H9 (cell line): Measurements from ENCODE around the gene ANKDD1B. TPM values are rescaled to one million over a fixed set of nuclear protein-coding genes. Genes with fewer than 3 reads are reported as not detected.

Experiments used
- DNase-seq: peaks from one replicate; pipeline ENCODE4 v3.0.0-alpha.2; 2017
- H2AFZ ChIP-seq: one replicate; pipeline ENCODE4 v1.6.1; 2013; ENCODE audit warnings: mild to moderate bottlenecking, low read length, control low read depth, moderate library complexity
- H2AK5ac ChIP-seq: 2 replicates; pipeline ENCODE4 v1.6.1; 2013; ENCODE audit warnings: low read length, control low read depth, mixed read lengths; ENCODE audit not compliant: insufficient read length
- H2BK120ac ChIP-seq: one replicate; pipeline ENCODE4 v1.6.1; 2013; ENCODE audit warnings: low read depth, mild to moderate bottlenecking, low read length, control low read depth, inconsistent platforms; ENCODE audit not compliant: poor library complexity, severe bottlenecking
- H2BK12ac ChIP-seq: 2 replicates; pipeline ENCODE4 v1.6.1; 2013; ENCODE audit warnings: low read length, control low read depth, mixed read lengths, low read depth; ENCODE audit not compliant: insufficient read length
- H2BK15ac ChIP-seq: 2 replicates; pipeline ENCODE4 v1.6.1; 2013; ENCODE audit warnings: low read depth, low read length, control low read depth
- H2BK20ac ChIP-seq: one replicate; pipeline ENCODE4 v1.6.1; 2013; ENCODE audit warnings: low read depth, mild to moderate bottlenecking, low read length, control low read depth, inconsistent platforms; ENCODE audit not compliant: poor library complexity, severe bottlenecking
- H2BK5ac ChIP-seq: 2 replicates; pipeline ENCODE4 v1.6.1; 2013; ENCODE audit warnings: low read length, control low read depth, mixed read lengths; ENCODE audit not compliant: insufficient read length
- H3K14ac ChIP-seq: 2 replicates; pipeline ENCODE4 v1.6.1; 2013; ENCODE audit warnings: low read length, control low read depth; ENCODE audit not compliant: insufficient read depth
- H3K18ac ChIP-seq: 2 replicates; pipeline ENCODE4 v1.6.1; 2013; ENCODE audit warnings: low read depth, mild to moderate bottlenecking, mixed read lengths, low read length, control low read depth; ENCODE audit not compliant: insufficient read length
- H3K23ac ChIP-seq: 2 replicates; pipeline ENCODE4 v1.6.1; 2013; ENCODE audit warnings: low read length, control low read depth, mixed read lengths, low read depth; ENCODE audit not compliant: insufficient read length
- H3K23me2 ChIP-seq: 2 replicates; pipeline ENCODE4 v1.6.1; 2013; ENCODE audit warnings: low read depth, mild to moderate bottlenecking, mixed read lengths, low read length, control low read depth; ENCODE audit not compliant: insufficient read length, poor library complexity, severe bottlenecking
- H3K27ac ChIP-seq: 2 replicates; pipeline ENCODE4 v1.5.1; 2013; ENCODE audit warnings: low read length, control low read depth, mixed read lengths, low read depth; ENCODE audit not compliant: insufficient read length
- H3K27me3 ChIP-seq: 2 replicates; pipeline ENCODE4 v1.6.1; 2013; ENCODE audit warnings: low read length, control low read depth, inconsistent platforms; ENCODE audit not compliant: insufficient read depth
- H3K4ac ChIP-seq: 2 replicates; pipeline ENCODE4 v1.6.1; 2013; ENCODE audit warnings: low read depth, mild to moderate bottlenecking, control low read depth, inconsistent platforms, low read length, moderate library complexity
- H3K4me1 ChIP-seq: 2 replicates; pipeline ENCODE4 v1.6.1; 2013; ENCODE audit warnings: low read length, control low read depth, inconsistent platforms; ENCODE audit not compliant: insufficient read depth
- H3K4me2 ChIP-seq: 2 replicates; pipeline ENCODE4 v1.6.1; 2013; ENCODE audit warnings: low read length, control low read depth, mixed read lengths; ENCODE audit not compliant: insufficient read length, insufficient read depth
- H3K56ac ChIP-seq: 2 replicates; pipeline ENCODE4 v1.6.1; 2013; ENCODE audit warnings: low read depth, mild to moderate bottlenecking, mixed read lengths, low read length, control low read depth; ENCODE audit not compliant: insufficient read length
- H3K79me1 ChIP-seq: 2 replicates; pipeline ENCODE4 v1.6.1; 2013; ENCODE audit warnings: low read depth, mild to moderate bottlenecking, moderate library complexity, low read length, control low read depth, inconsistent platforms; ENCODE audit not compliant: insufficient read depth, poor library complexity, severe bottlenecking
- H3K79me2 ChIP-seq: 2 replicates; pipeline ENCODE4 v1.6.1; 2013; ENCODE audit warnings: low read length, control low read depth, inconsistent platforms; ENCODE audit not compliant: insufficient read depth
- H3K9ac ChIP-seq: 2 replicates; pipeline ENCODE4 v1.6.1; 2013; ENCODE audit warnings: low read length, control low read depth, mixed read lengths; ENCODE audit not compliant: insufficient read length; ENCODE audit errors: extremely low read depth
- H3K9me3 ChIP-seq: one replicate; pipeline ENCODE4 v1.6.1; 2013; ENCODE audit warnings: low read depth, low read length, inconsistent platforms; ENCODE audit not compliant: control insufficient read depth
- H3T11ph ChIP-seq: one replicate; pipeline ENCODE4 v1.6.1; 2013; ENCODE audit warnings: mild to moderate bottlenecking, low read length, control low read depth, inconsistent platforms
- H4K20me1 ChIP-seq: one replicate; pipeline ENCODE4 v1.6.1; 2013; ENCODE audit not compliant: control insufficient read depth, insufficient read length, insufficient read depth
- H4K5ac ChIP-seq: 2 replicates; pipeline ENCODE4 v1.6.1; 2013; ENCODE audit warnings: low read depth, mild to moderate bottlenecking, mixed read lengths, low read length, control low read depth; ENCODE audit not compliant: insufficient read length
- H4K8ac ChIP-seq: replicated peaks from 2 replicates; pipeline ENCODE4 v1.6.1; 2013; ENCODE audit warnings: low read length, control low read depth, mixed read lengths, low read depth; ENCODE audit not compliant: insufficient read length
- H4K91ac ChIP-seq: 2 replicates; pipeline ENCODE4 v1.6.1; 2013; ENCODE audit warnings: low read depth, mild to moderate bottlenecking, moderate library complexity, mixed read lengths, low read length, control low read depth; ENCODE audit not compliant: insufficient read length
- H3K27ac Mint-ChIP-seq, 3 experiments: 2 replicates in 2 of 3; 3 replicates in 1 of 3; pipeline ENCODE4 v1.8.0; 2020 to 2021; ENCODE audit warnings: mixed read lengths in 3 of 3, mild to moderate bottlenecking in 1 of 3, moderate library complexity in 1 of 3
- H3K27me3 Mint-ChIP-seq: 2 replicates; pipeline ENCODE4 v1.8.0; 2021; ENCODE audit warnings: low read depth, mild to moderate bottlenecking, moderate library complexity, mixed read lengths
- H3K36me3 Mint-ChIP-seq, 3 experiments: 2 replicates in 2 of 3; 3 replicates in 1 of 3; pipeline ENCODE4 v1.8.0; 2020 to 2021; ENCODE audit warnings: low read depth in 3 of 3, mixed read lengths in 3 of 3; ENCODE audit not compliant: insufficient read depth in 1 of 3
- H3K4me1 Mint-ChIP-seq, 2 experiments: 2 replicates each; pipeline ENCODE4 v1.8.0; 2020; ENCODE audit warnings: mixed read lengths in 2 of 2
- H3K4me3 Mint-ChIP-seq, 2 experiments: 2 replicates in 1 of 2; 3 replicates in 1 of 2; pipeline ENCODE4 v1.8.0; 2020 to 2021; ENCODE audit warnings: mild to moderate bottlenecking in 2 of 2, mixed read lengths in 2 of 2, moderate library complexity in 1 of 2
- H3K9me3 Mint-ChIP-seq, 2 experiments: 2 replicates in 1 of 2; 3 replicates in 1 of 2; pipeline ENCODE4 v1.8.0; 2020; ENCODE audit warnings: mild to moderate bottlenecking in 2 of 2, mixed read lengths in 2 of 2, moderate library complexity in 1 of 2
- WGBS: extraction: QIAGEN DNeasy Blood & Tissue Kit; methylation state at CpG from one replicate; pipeline ENCODE4 v1.1.7; 2013; ENCODE audit warnings: missing lambda C conversion rate, low lambda C conversion rate, mixed read lengths; ENCODE audit not compliant: insufficient read length; ENCODE audit errors: extremely low coverage; 5-methylcytosine and 5-hydroxymethylcytosine counted together
- total RNA-seq: library from RNA; stranded (reverse); gene quantifications from 2 replicates; pipeline ENCODE4 v1.2.1, GENCODE V29; 2021
- TF ChIP-seq, protein P1 (sequence below): fragments of 200-600 bp; sonication (generic); conservative IDR thresholded peaks from 3 replicates; pipeline ENCODE4 v1.8.0; 2021; ENCODE audit warnings: antibody characterized with exemption, mild to moderate bottlenecking

ANKDD1B gene
- total RNA-seq, 1 experiment from 2014 or later = 0.33 TPM

DNA sequence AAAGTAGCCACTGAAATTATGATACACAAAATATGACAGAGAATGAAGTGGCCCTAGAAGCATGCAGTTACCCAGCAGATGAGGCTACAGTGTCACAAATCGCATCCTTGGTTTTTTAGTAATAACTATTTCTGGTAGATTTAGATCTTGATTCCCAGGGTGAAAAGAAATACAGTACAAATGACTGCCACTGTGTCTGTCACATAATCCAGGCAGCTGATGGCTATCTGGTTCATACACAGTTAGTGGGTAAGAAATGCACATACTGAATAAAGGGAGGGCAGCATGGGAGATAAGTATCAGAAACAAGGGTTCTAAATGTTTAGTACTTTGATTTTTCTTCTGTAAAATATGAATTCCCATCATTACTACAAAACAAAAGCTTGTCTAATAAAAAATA is 64.5 kb downstream of the ANKDD1B start:
- Histone ChIP-seq H4K20me1 (no peaks in the 10 kb centered on the region), H3K56ac (no peak overlapping the region), H2AFZ (no peak overlapping the region), H3K4me2 (no peak overlapping the region), H3K23me2 (no peaks in the 10 kb centered on the region), H3K9me3 (no peaks in the 10 kb centered on the region), H3K4me1 (no peaks in the 10 kb centered on the region), H4K5ac (no peak overlapping the region), H3K27me3 (no peaks in the 10 kb centered on the region), H3K27ac (no peak overlapping the region), H2BK12ac (no peak overlapping the region), H2BK15ac (no peak overlapping the region), H2BK20ac (no peak overlapping the region), H3K14ac (no peak overlapping the region), H4K8ac (no peak overlapping the region), H3K4ac (no peak overlapping the region), H3K79me2 (no peaks in the 10 kb centered on the region), H2BK120ac (no peak overlapping the region), H3K9ac (no peak overlapping the region), H3K23ac (no peak overlapping the region), H2BK5ac (no peak overlapping the region), H3T11ph (no peak overlapping the region), H4K91ac (no peak overlapping the region), H3K79me1 (no peaks in the 10 kb centered on the region), H3K18ac (no peak overlapping the region), H2AK5ac (no peak overlapping the region)
- Mint-ChIP-seq H3K9me3 (no peaks in the 10 kb centered on the region), H3K4me3 (no peak overlapping the region), H3K27me3 (no peaks in the 10 kb centered on the region), H3K4me1 (no peaks in the 10 kb centered on the region), H3K27ac (no peak overlapping the region; a peak in 1 of 7 replicates), H3K36me3 (peaks cover 0 to 3% (median 0%) of the 10 kb centered on the region in 3 experiments; a peak in 2 of 7 replicates)
- no peak for DNase-seq
- TF ChIP-seq, protein P1, sequence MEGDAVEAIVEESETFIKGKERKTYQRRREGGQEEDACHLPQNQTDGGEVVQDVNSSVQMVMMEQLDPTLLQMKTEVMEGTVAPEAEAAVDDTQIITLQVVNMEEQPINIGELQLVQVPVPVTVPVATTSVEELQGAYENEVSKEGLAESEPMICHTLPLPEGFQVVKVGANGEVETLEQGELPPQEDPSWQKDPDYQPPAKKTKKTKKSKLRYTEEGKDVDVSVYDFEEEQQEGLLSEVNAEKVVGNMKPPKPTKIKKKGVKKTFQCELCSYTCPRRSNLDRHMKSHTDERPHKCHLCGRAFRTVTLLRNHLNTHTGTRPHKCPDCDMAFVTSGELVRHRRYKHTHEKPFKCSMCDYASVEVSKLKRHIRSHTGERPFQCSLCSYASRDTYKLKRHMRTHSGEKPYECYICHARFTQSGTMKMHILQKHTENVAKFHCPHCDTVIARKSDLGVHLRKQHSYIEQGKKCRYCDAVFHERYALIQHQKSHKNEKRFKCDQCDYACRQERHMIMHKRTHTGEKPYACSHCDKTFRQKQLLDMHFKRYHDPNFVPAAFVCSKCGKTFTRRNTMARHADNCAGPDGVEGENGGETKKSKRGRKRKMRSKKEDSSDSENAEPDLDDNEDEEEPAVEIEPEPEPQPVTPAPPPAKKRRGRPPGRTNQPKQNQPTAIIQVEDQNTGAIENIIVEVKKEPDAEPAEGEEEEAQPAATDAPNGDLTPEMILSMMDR = no peak
- WGBS = no CpG with 5 or more reads among the region's 1 CpG
